ENCODE data around the gene SCGB1C2.

Gene SCGB1C2

GRCh38 chr17:151886-152859, 14.8 kb downstream of the SCGB1C2 start:
- Histone ChIP-seq H3K27ac (ENCODE audit: low read length) (no peak overlapping the region), H3K4me1 (ENCODE audit: control insufficient read depth, low read depth, low read length) (no peaks in the 10 kb centered on the region), H3K4me3 (ENCODE audit: low read length) (no peak overlapping the region), H3K27me3 (ENCODE audit: control insufficient read depth, insufficient read depth, low read length) (no peaks in the 10 kb centered on the region), H3K9me3 (ENCODE audit: control insufficient read depth, low read depth, low read length) (no peaks in the 10 kb centered on the region), H3K36me3 (ENCODE audit: control insufficient read depth, low read depth, low read length) (no peaks in the 10 kb centered on the region), H3K9ac (ENCODE audit: low read length) (no peak overlapping the region)

- no peaks in the 10 kb centered on the region for H3K36me3 ChIP-seq (ENCODE audit: control insufficient read depth, low read depth, low read length)
- H3K4me1 ChIP-seq (ENCODE audit: control insufficient read depth, low read depth, low read length), result no peaks in the 10 kb centered on the region
- no peaks in the 10 kb centered on the region for H3K27me3 ChIP-seq (ENCODE audit: control insufficient read depth, insufficient read depth, low read length)
- no peak overlapping the region for H3K4me3 ChIP-seq (ENCODE audit: low read length)
- H3K9ac ChIP-seq (ENCODE audit: low read length), result no peak overlapping the region
- no peak overlapping the region for H3K27ac ChIP-seq (ENCODE audit: low read length)
- no peaks in the 10 kb centered on the region for H3K9me3 ChIP-seq (ENCODE audit: control insufficient read depth, low read depth, low read length)
Observed at GRCh38 chr17:152860-153420, 15.6 kb downstream of the SCGB1C2 start.

DNA sequence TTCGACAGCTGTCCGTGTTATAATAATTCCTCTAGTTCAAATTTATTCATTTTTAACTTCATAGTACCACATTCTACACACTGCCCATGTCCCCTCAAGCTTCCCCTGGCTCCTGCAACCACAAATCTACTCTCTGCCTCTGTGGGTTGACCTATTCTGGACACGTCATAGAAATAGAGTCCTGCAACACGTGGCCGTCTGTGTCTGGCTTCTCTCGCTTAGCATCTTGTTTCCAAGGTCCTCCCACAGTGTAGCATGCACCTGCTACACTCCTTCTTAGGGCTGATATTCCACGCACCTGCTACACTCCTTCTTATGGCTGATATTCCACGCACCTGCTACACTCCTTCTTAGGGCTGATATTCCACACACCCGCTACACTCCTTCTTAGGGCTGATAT, 16.5 kb downstream of the SCGB1C2 start:
- H3K27ac ChIP-seq (ENCODE audit: low read length), result no peak overlapping the region
- H3K9ac ChIP-seq (ENCODE audit: low read length), result no peak overlapping the region
- no peaks in the 10 kb centered on the region for H3K36me3 ChIP-seq (ENCODE audit: control insufficient read depth, low read depth, low read length)
- no peaks in the 10 kb centered on the region for H3K4me1 ChIP-seq (ENCODE audit: control insufficient read depth, low read depth, low read length)
- no peaks in the 10 kb centered on the region for H3K9me3 ChIP-seq (ENCODE audit: control insufficient read depth, low read depth, low read length)
- H3K4me3 ChIP-seq (ENCODE audit: low read length), result no peak overlapping the region
- no peaks in the 10 kb centered on the region for H3K27me3 ChIP-seq (ENCODE audit: control insufficient read depth, insufficient read depth, low read length)

- H3K4me1 ChIP-seq (ENCODE audit: control insufficient read depth, low read depth, low read length), result no peaks in the 10 kb centered on the region
Observed at GRCh38 chr17:155576-155975, 18.2 kb downstream of the SCGB1C2 start.

GRCh38 chr17:156094-156621, 18.8 kb downstream of the SCGB1C2 start:
- Histone ChIP-seq H3K27ac (ENCODE audit: low read length) (no peak overlapping the region), H3K9ac (ENCODE audit: low read length) (no peak overlapping the region), H3K27me3 (ENCODE audit: control insufficient read depth, insufficient read depth, low read length) (no peaks in the 10 kb centered on the region), H3K4me1 (ENCODE audit: control insufficient read depth, low read depth, low read length) (no peaks in the 10 kb centered on the region), H3K9me3 (ENCODE audit: control insufficient read depth, low read depth, low read length) (no peaks in the 10 kb centered on the region), H3K36me3 (ENCODE audit: control insufficient read depth, low read depth, low read length) (no peaks in the 10 kb centered on the region), H3K4me3 (ENCODE audit: low read length) (no peak overlapping the region)

More at GRCh38 chr17:155576-155975, 18.2 kb downstream of the SCGB1C2 start:
- no peak overlapping the region for H3K27ac ChIP-seq (ENCODE audit: low read length)
- no peaks in the 10 kb centered on the region for H3K27me3 ChIP-seq (ENCODE audit: control insufficient read depth, insufficient read depth, low read length)
- H3K4me3 ChIP-seq (ENCODE audit: low read length), result no peak overlapping the region
- H3K36me3 ChIP-seq (ENCODE audit: control insufficient read depth, low read depth, low read length), result no peaks in the 10 kb centered on the region
- H3K9me3 ChIP-seq (ENCODE audit: control insufficient read depth, low read depth, low read length), result no peaks in the 10 kb centered on the region
- H3K9ac ChIP-seq (ENCODE audit: low read length), result no peak overlapping the region

- no peaks in the 10 kb centered on the region for H3K4me1 ChIP-seq (ENCODE audit: control insufficient read depth, low read depth, low read length)
- H3K36me3 ChIP-seq (ENCODE audit: control insufficient read depth, low read depth, low read length), result no peaks in the 10 kb centered on the region
- H3K27me3 ChIP-seq (ENCODE audit: control insufficient read depth, insufficient read depth, low read length), result no peaks in the 10 kb centered on the region
- no peak overlapping the region for H3K9ac ChIP-seq (ENCODE audit: low read length)
- H3K27ac ChIP-seq (ENCODE audit: low read length), result no peak overlapping the region
- H3K4me3 ChIP-seq (ENCODE audit: low read length), result no peak overlapping the region
- no peaks in the 10 kb centered on the region for H3K9me3 ChIP-seq (ENCODE audit: control insufficient read depth, low read depth, low read length)
Observed at GRCh38 chr17:156946-157345, 19.6 kb downstream of the SCGB1C2 start.

- Histone ChIP-seq H3K36me3 (ENCODE audit: control insufficient read depth, low read depth, low read length) (no peaks in the 10 kb centered on the region), H3K27ac (ENCODE audit: low read length) (no peak overlapping the region), H3K27me3 (ENCODE audit: control insufficient read depth, insufficient read depth, low read length) (no peaks in the 10 kb centered on the region), H3K4me1 (ENCODE audit: control insufficient read depth, low read depth, low read length) (no peaks in the 10 kb centered on the region), H3K9ac (ENCODE audit: low read length) (no peak overlapping the region), H3K9me3 (ENCODE audit: control insufficient read depth, low read depth, low read length) (no peaks in the 10 kb centered on the region), H3K4me3 (ENCODE audit: low read length) (no peak overlapping the region)
Observed at GRCh38 chr17:157901-158300, 20.5 kb downstream of the SCGB1C2 start.

- H3K9me3 ChIP-seq (ENCODE audit: control insufficient read depth, low read depth, low read length), result no peaks in the 10 kb centered on the region
- no peaks in the 10 kb centered on the region for H3K36me3 ChIP-seq (ENCODE audit: control insufficient read depth, low read depth, low read length)
- no peak overlapping the region for H3K9ac ChIP-seq (ENCODE audit: low read length)
- H3K27me3 ChIP-seq (ENCODE audit: control insufficient read depth, insufficient read depth, low read length), result no peaks in the 10 kb centered on the region
- H3K27ac ChIP-seq (ENCODE audit: low read length), result no peak overlapping the region
- no peaks in the 10 kb centered on the region for H3K4me1 ChIP-seq (ENCODE audit: control insufficient read depth, low read depth, low read length)
- H3K4me3 ChIP-seq (ENCODE audit: low read length), result no peak overlapping the region
Observed at GRCh38 chr17:158379-158778, 21.0 kb downstream of the SCGB1C2 start.

DNA sequence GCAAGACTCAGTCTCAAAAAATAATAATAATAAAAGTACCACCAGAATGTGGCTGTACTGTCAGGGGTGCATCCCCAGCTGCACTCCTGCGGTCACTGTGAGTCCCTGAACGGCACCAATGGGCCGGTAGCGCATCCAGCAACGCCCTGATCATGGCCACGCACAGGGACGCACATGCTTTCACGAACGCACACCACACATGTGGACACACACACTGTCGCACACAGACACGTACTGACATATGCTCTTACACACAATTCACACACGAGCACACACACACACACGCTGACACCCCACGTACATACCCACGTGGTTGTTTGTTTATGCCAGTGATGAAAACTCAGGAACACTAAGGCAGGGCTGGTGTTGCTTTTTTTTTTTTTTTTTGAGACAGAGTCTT, 22.2 kb downstream of the SCGB1C2 start:
- Histone ChIP-seq H3K27me3 (ENCODE audit: control insufficient read depth, insufficient read depth, low read length) (no peaks in the 10 kb centered on the region), H3K9me3 (ENCODE audit: control insufficient read depth, low read depth, low read length) (no peaks in the 10 kb centered on the region), H3K36me3 (ENCODE audit: control insufficient read depth, low read depth, low read length) (no peaks in the 10 kb centered on the region), H3K27ac (ENCODE audit: low read length) (no peak overlapping the region), H3K4me3 (ENCODE audit: low read length) (no peak overlapping the region), H3K4me1 (ENCODE audit: control insufficient read depth, low read depth, low read length) (no peaks in the 10 kb centered on the region), H3K9ac (ENCODE audit: low read length) (no peak overlapping the region)

GRCh38 chr17:160336-160735, 23.0 kb downstream of the SCGB1C2 start:
- Histone ChIP-seq H3K9ac (ENCODE audit: low read length) (no peak overlapping the region), H3K4me3 (ENCODE audit: low read length) (no peak overlapping the region), H3K36me3 (ENCODE audit: control insufficient read depth, low read depth, low read length) (no peaks in the 10 kb centered on the region), H3K9me3 (ENCODE audit: control insufficient read depth, low read depth, low read length) (no peaks in the 10 kb centered on the region), H3K4me1 (ENCODE audit: control insufficient read depth, low read depth, low read length) (no peaks in the 10 kb centered on the region), H3K27ac (ENCODE audit: low read length) (no peak overlapping the region), H3K27me3 (ENCODE audit: control insufficient read depth, insufficient read depth, low read length) (no peaks in the 10 kb centered on the region)

- no peak overlapping the region for H3K27ac ChIP-seq (ENCODE audit: low read length)
- H3K9ac ChIP-seq (ENCODE audit: low read length), result no peak overlapping the region
- H3K4me1 ChIP-seq (ENCODE audit: control insufficient read depth, low read depth, low read length), result no peaks in the 10 kb centered on the region
- H3K27me3 ChIP-seq (ENCODE audit: control insufficient read depth, insufficient read depth, low read length), result no peaks in the 10 kb centered on the region
- H3K36me3 ChIP-seq (ENCODE audit: control insufficient read depth, low read depth, low read length), result no peaks in the 10 kb centered on the region
- H3K9me3 ChIP-seq (ENCODE audit: control insufficient read depth, low read depth, low read length), result no peaks in the 10 kb centered on the region
- no peak overlapping the region for H3K4me3 ChIP-seq (ENCODE audit: low read length)
Observed at GRCh38 chr17:161481-161880, 24.1 kb downstream of the SCGB1C2 start.
